Vagina (tissue), 2 donors: ENCODE results near the gene NHLH2.

Experiments
- POLR2A ChIP-seq, 2 donors: fragments of 450-650 bp; IDR thresholded peaks; one replicate each; pipeline ENCODE4 v1.6.1; 2017; ENCODE audit warnings: antibody characterized with exemption in 2 of 2, mild to moderate bottlenecking in 2 of 2, moderate library complexity in 2 of 2
- POLR2AphosphoS5 ChIP-seq, 2 donors: sonication (generic); formaldehyde crosslinking; IDR thresholded peaks; one replicate each; pipeline ENCODE4 v1.9.0; 2017; ENCODE audit warnings: antibody characterized with exemption in 2 of 2, mild to moderate bottlenecking in 2 of 2, low read depth in 1 of 2; ENCODE audit not compliant: insufficient read depth in 1 of 2
- TF ChIP-seq, protein P1 (sequence below), 3 experiments: fragments of 450-650 bp in 2 of 3; fragments of 200-600 bp in 1 of 3; sonication (generic) in 1 of 3; IDR thresholded peaks; one replicate each; pipeline ENCODE4 v1.5.1; 2017 to 2019; ENCODE audit warnings: antibody characterized with exemption in 3 of 3, mild to moderate bottlenecking in 2 of 3, moderate library complexity in 2 of 3

DNA sequence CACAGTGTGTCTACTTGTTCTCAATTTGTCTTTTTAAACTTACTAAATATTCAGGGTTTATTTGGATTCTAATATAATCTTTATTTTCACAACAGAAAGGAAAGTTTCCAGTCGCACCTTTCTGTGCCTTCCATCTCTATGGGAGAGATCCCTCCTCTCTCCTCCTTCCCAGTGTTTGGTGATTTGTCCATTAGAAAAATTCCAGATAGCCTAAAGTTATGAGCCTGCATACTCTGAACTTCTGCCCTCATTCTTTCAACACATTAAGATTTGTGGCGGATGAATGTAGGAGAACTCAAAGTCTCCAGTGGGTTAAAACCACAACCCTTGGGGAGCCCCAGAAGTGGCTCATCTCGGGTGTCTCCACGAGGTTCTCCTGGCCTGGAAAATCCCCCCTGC, 3.6 kb downstream of the NHLH2 start:
- TF ChIP-seq, protein P1, sequence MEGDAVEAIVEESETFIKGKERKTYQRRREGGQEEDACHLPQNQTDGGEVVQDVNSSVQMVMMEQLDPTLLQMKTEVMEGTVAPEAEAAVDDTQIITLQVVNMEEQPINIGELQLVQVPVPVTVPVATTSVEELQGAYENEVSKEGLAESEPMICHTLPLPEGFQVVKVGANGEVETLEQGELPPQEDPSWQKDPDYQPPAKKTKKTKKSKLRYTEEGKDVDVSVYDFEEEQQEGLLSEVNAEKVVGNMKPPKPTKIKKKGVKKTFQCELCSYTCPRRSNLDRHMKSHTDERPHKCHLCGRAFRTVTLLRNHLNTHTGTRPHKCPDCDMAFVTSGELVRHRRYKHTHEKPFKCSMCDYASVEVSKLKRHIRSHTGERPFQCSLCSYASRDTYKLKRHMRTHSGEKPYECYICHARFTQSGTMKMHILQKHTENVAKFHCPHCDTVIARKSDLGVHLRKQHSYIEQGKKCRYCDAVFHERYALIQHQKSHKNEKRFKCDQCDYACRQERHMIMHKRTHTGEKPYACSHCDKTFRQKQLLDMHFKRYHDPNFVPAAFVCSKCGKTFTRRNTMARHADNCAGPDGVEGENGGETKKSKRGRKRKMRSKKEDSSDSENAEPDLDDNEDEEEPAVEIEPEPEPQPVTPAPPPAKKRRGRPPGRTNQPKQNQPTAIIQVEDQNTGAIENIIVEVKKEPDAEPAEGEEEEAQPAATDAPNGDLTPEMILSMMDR (IDR thresholded peaks at IDR 0.05) = no peak
- TF ChIP-seq POLR2AphosphoS5 (IDR thresholded peaks at IDR 0.05; ENCODE audit: insufficient read depth in 1 of 2, low read depth in 1 of 2) = no peak
- TF ChIP-seq POLR2A (IDR thresholded peaks at IDR 0.05) = no peak
